ENCODE data around the gene RALGAPB. TPM values are rescaled to one million over a fixed set of nuclear protein-coding genes. Genes with fewer than 3 reads are reported as not detected.

Gene RALGAPB
- total and polyA plus RNA-seq, 2 of the 13 experiments (the other 11 are each of a cell fraction or from before 2014, with no cell fraction given) = 17.6 to 30.6 TPM

DNA sequence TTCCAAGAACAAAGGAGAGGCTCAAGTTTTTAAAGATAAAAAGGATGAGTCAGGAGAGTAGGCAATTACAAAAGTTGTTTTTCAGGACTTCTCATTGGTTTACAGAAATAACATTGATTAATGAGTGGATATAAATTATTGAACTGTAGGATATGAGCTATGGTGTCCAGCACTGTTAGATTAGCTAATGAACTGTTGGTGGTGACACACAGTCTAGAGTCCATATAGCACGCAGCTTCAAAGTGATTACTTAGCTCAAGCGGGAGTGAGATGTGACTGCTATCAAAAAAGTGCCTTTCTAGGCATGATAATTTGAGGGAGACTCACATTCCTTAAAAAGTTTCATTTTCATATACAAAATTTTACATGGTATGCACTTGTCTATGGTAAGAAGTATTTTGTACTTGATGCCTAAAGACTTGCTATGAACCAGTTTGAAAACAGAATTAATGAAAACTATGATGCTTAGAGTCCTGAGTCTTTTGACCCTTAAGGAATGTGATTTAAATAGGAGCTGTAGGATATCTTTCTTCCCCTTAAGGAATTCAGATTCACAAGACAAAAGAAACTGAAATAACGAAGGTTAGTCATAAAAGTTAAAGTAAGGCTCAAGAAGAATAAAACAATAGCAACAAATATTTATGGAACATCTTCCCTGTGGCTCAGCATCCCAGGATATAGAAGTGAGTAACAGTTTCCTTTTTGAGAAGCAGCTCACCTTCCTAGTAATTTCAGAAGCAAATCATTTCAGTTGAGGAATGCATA is 86.1 kb downstream of the RALGAPB start (continued):
- TF ChIP-seq ZNF484 (CRISPR knock-in tag; IDR thresholded peaks at IDR 0.05; ENCODE audit: borderline replicate concordance, low read depth) = no peak
- TF ChIP-seq, protein P1, sequence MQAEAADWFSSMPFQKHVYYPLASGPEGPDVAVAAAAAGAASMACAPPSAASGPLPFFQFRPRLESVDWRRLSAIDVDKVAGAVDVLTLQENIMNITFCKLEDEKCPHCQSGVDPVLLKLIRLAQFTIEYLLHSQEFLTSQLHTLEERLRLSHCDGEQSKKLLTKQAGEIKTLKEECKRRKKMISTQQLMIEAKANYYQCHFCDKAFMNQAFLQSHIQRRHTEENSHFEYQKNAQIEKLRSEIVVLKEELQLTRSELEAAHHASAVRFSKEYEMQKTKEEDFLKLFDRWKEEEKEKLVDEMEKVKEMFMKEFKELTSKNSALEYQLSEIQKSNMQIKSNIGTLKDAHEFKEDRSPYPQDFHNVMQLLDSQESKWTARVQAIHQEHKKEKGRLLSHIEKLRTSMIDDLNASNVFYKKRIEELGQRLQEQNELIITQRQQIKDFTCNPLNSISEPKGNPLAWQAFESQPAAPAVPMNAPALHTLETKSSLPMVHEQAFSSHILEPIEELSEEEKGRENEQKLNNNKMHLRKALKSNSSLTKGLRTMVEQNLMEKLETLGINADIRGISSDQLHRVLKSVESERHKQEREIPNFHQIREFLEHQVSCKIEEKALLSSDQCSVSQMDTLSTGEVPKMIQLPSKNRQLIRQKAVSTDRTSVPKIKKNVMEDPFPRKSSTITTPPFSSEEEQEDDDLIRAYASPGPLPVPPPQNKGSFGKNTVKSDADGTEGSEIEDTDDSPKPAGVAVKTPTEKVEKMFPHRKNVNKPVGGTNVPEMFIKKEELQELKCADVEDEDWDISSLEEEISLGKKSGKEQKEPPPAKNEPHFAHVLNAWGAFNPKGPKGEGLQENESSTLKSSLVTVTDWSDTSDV (CRISPR knock-in tag; IDR thresholded peaks at IDR 0.05) = no peak
- no peak for TF ChIP-seq ZNF263 (CRISPR knock-in tag; IDR thresholded peaks at IDR 0.05)
- TF ChIP-seq, protein P2, sequence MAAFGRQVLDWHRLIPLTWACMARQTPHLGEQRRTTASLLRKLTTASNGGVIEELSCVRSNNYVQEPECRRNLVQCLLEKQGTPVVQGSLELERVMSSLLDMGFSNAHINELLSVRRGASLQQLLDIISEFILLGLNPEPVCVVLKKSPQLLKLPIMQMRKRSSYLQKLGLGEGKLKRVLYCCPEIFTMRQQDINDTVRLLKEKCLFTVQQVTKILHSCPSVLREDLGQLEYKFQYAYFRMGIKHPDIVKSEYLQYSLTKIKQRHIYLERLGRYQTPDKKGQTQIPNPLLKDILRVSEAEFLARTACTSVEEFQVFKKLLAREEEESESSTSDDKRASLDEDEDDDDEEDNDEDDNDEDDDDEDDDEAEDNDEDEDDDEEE (CRISPR knock-in tag; IDR thresholded peaks at IDR 0.05) = no peak

DNA sequence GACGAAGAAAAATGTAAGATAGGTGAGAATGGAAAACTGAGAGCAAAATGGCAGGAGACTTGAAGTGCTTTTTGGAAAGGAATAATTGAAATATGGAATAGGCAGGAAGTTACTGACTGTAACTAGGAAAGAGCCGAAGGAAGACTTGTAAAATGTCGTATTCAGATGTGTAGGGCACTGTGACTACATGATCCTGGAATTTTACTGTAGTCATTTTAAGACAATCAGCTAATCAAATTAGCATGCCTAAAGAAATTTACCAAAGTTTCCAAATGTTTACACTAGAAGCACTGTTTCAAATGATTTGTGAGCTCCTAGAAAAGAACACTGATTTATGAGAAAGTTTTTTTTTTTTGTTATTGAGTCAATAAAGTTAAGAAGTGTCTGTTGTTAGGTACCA is 87.1 kb downstream of the RALGAPB start:
- WGBS (ENCODE audit: low lambda C conversion rate) = 97% methylated on average over 3 of the region's 3 CpGs
- Histone ChIP-seq H2AFZ (ENCODE audit: low read length) (no peak overlapping the region), H3K9me3 (ENCODE audit: low read length) (no peaks in the 10 kb centered on the region), H3K9ac (ENCODE audit: insufficient read depth, low read depth, low read length) (no peak overlapping the region), H3K4me1 (ENCODE audit: insufficient read depth, low read length) (no peaks in the 10 kb centered on the region), H3K4me2 (ENCODE audit: low read depth, low read length) (no peak overlapping the region), H3K36me3 (replicated peaks in 1 of 2; ENCODE audit: control insufficient read depth in 1 of 2, insufficient read depth in 2 of 2, low read length in 2 of 2) (peaks cover 21 to 76% of the 10 kb centered on the region in 2 experiments), H3K27ac (ENCODE audit: extremely low read length, insufficient read depth, low read length) (no peak overlapping the region), H4K20me1 (ENCODE audit: insufficient read depth, low read length) (no peaks in the 10 kb centered on the region), H3K79me2 (ENCODE audit: insufficient read depth, low read length) (no peaks in the 10 kb centered on the region), H3K27me3 (ENCODE audit: control insufficient read depth in 1 of 2, insufficient read depth in 2 of 2, low read length in 2 of 2) (no peaks in the 10 kb centered on the region), H3K4me3 (replicated peaks in 1 of 3; ENCODE audit: insufficient read depth in 1 of 3, low read depth in 2 of 3, low read length in 3 of 3) (no peak overlapping the region)
- POLR2A ChIA-PET = no interaction called here
- no peak for FAIRE-seq
- no TSS peak for BruUV-seq (replicated peaks)
- no peak for ATAC-seq
- CTCF ChIA-PET (ENCODE audit: low intra/inter-chr PET ratio, low total read pairs) = no interaction called here
- DNase-seq (ENCODE audit: low spot score) = no peak
- in situ Hi-C loops (cut with HindIII; ENCODE audit: extremely low pct_ligation_motif_present, low pct_unique_long_range_greater_than_20kb) (no loop called here), intact Hi-C loops (cut with micrococcal nuclease; ENCODE audit: unreplicated experiment) (no loop called here)
- TF ChIP-seq POLR2G (IDR thresholded peaks at IDR 0.05; ENCODE audit: low read depth, low read length) (no peak), PRMT3 (CRISPR knock-in tag; IDR thresholded peaks at IDR 0.05; ENCODE audit: borderline replicate concordance, low read depth) (no peak), ZNF570 (CRISPR knock-in tag; IDR thresholded peaks at IDR 0.05; ENCODE audit: borderline replicate concordance) (no peak), RBM22 (optimal IDR thresholded peaks at IDR 0.05; ENCODE audit: low read length) (no peak)
- TF ChIP-seq, protein P3, sequence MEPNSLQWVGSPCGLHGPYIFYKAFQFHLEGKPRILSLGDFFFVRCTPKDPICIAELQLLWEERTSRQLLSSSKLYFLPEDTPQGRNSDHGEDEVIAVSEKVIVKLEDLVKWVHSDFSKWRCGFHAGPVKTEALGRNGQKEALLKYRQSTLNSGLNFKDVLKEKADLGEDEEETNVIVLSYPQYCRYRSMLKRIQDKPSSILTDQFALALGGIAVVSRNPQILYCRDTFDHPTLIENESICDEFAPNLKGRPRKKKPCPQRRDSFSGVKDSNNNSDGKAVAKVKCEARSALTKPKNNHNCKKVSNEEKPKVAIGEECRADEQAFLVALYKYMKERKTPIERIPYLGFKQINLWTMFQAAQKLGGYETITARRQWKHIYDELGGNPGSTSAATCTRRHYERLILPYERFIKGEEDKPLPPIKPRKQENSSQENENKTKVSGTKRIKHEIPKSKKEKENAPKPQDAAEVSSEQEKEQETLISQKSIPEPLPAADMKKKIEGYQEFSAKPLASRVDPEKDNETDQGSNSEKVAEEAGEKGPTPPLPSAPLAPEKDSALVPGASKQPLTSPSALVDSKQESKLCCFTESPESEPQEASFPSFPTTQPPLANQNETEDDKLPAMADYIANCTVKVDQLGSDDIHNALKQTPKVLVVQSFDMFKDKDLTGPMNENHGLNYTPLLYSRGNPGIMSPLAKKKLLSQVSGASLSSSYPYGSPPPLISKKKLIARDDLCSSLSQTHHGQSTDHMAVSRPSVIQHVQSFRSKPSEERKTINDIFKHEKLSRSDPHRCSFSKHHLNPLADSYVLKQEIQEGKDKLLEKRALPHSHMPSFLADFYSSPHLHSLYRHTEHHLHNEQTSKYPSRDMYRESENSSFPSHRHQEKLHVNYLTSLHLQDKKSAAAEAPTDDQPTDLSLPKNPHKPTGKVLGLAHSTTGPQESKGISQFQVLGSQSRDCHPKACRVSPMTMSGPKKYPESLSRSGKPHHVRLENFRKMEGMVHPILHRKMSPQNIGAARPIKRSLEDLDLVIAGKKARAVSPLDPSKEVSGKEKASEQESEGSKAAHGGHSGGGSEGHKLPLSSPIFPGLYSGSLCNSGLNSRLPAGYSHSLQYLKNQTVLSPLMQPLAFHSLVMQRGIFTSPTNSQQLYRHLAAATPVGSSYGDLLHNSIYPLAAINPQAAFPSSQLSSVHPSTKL (CRISPR knock-in tag; IDR thresholded peaks at IDR 0.05) = no peak
- TF ChIP-seq, protein P4, sequence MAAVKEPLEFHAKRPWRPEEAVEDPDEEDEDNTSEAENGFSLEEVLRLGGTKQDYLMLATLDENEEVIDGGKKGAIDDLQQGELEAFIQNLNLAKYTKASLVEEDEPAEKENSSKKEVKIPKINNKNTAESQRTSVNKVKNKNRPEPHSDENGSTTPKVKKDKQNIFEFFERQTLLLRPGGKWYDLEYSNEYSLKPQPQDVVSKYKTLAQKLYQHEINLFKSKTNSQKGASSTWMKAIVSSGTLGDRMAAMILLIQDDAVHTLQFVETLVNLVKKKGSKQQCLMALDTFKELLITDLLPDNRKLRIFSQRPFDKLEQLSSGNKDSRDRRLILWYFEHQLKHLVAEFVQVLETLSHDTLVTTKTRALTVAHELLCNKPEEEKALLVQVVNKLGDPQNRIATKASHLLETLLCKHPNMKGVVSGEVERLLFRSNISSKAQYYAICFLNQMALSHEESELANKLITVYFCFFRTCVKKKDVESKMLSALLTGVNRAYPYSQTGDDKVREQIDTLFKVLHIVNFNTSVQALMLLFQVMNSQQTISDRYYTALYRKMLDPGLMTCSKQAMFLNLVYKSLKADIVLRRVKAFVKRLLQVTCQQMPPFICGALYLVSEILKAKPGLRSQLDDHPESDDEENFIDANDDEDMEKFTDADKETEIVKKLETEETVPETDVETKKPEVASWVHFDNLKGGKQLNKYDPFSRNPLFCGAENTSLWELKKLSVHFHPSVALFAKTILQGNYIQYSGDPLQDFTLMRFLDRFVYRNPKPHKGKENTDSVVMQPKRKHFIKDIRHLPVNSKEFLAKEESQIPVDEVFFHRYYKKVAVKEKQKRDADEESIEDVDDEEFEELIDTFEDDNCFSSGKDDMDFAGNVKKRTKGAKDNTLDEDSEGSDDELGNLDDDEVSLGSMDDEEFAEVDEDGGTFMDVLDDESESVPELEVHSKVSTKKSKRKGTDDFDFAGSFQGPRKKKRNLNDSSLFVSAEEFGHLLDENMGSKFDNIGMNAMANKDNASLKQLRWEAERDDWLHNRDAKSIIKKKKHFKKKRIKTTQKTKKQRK (IDR thresholded peaks at IDR 0.05; ENCODE audit: low read length) = no peak
